HepG2 (cell line): ENCODE measurements around the gene HAUS5. TPM values are rescaled to one million over a fixed set of nuclear protein-coding genes. Genes with fewer than 3 reads are reported as not detected.
A peak's percentile ranks its signal among the peaks of the same experiment; 100 is the strongest.

Experiments used
- BHLHE40 ChIP-seq: IDR thresholded peaks from 2 replicates; pipeline ENCODE4 v1.6.1; 2011; ENCODE audit warnings: low read length, improper control_type of control experiment
- BORCS8-MEF2B ChIP-seq: sonication (generic); formaldehyde crosslinking; IDR thresholded peaks from 2 replicates; pipeline ENCODE4 v1.8.0; 2022; ENCODE audit warnings: mild to moderate bottlenecking, missing genetic modification reagents
- ISX ChIP-seq: sonication (generic); formaldehyde crosslinking; conservative IDR thresholded peaks from 2 replicates; pipeline ENCODE4 v1.5.0; 2020; ENCODE audit warnings: missing genetic modification reagents
- MAZ ChIP-seq, 2 experiments: sonication (generic) in 1 of 2; formaldehyde crosslinking in 1 of 2; IDR thresholded peaks; 2 replicates each; pipeline versions ENCODE4 v1.5.0 to v1.6.1; 2012 to 2020; ENCODE audit warnings: low read depth in 2 of 2, mild to moderate bottlenecking in 2 of 2, borderline replicate concordance in 1 of 2, improper control_type of control experiment in 1 of 2, low read length in 1 of 2, missing genetic modification reagents in 1 of 2, moderate library complexity in 1 of 2
- MIER2 ChIP-seq: IDR thresholded peaks from 2 replicates; pipeline ENCODE4 v1.6.1; 2016; ENCODE audit warnings: missing biosample characterization, missing genetic modification reagents
- MXI1 ChIP-seq: IDR thresholded peaks from 3 replicates; pipeline ENCODE4 v1.6.1; 2012; ENCODE audit warnings: low read depth, low read length, inconsistent platforms, borderline replicate concordance
- NR2F1 ChIP-seq, 2 experiments: fragments of 450-650 bp in 1 of 2; formaldehyde crosslinking in 1 of 2; IDR thresholded peaks; 2 replicates each; pipeline versions ENCODE4 v1.5.0 to v1.6.1; 2016 to 2020; ENCODE audit warnings: mild to moderate bottlenecking in 1 of 2, missing compliant biosample characterization in 1 of 2, missing genetic modification reagents in 1 of 2, moderate library complexity in 1 of 2
- PCBP1 ChIP-seq: fragments of 200-400 bp; formaldehyde crosslinking; IDR thresholded peaks from 2 replicates; pipeline ENCODE4 v1.6.1; 2017; ENCODE audit warnings: mild to moderate bottlenecking, low read depth, low read length, borderline replicate concordance
- RAD21 ChIP-seq: fragments of 450-650 bp; formaldehyde crosslinking; IDR thresholded peaks from 2 replicates; pipeline ENCODE4 v1.5.0; 2020; ENCODE audit warnings: mild to moderate bottlenecking
- SKI ChIP-seq: fragments of 450-650 bp; IDR thresholded peaks from one replicate; pipeline ENCODE4 v1.6.1; 2018; ENCODE audit warnings: mild to moderate bottlenecking; ENCODE audit not compliant: partially characterized antibody
- SRSF9 ChIP-seq: fragments of 200-400 bp; formaldehyde crosslinking; IDR thresholded peaks from 2 replicates; pipeline ENCODE4 v1.6.1; 2018; ENCODE audit warnings: borderline replicate concordance, mild to moderate bottlenecking, low read depth, low read length; ENCODE audit not compliant: insufficient read depth, poor library complexity, severe bottlenecking
- ZFP82 ChIP-seq: sonication (generic); formaldehyde crosslinking; IDR thresholded peaks from 2 replicates; pipeline ENCODE4 v1.5.1; 2020; ENCODE audit warnings: mild to moderate bottlenecking, missing genetic modification reagents, borderline replicate concordance
- ZFY ChIP-seq: sonication (generic); formaldehyde crosslinking; IDR thresholded peaks from 2 replicates; pipeline ENCODE4 v1.4.0; 2020; ENCODE audit warnings: missing genetic modification reagents
- ZFYVE20 ChIP-seq: sonication (generic); formaldehyde crosslinking; IDR thresholded peaks from 2 replicates; pipeline ENCODE4 v1.8.0; 2023; ENCODE audit warnings: low read depth, mild to moderate bottlenecking, moderate library complexity, missing genetic modification reagents, borderline replicate concordance
- ZNF12 ChIP-seq: sonication (generic); formaldehyde crosslinking; IDR thresholded peaks from 2 replicates; pipeline ENCODE4 v1.5.0; 2020; ENCODE audit warnings: missing genetic modification reagents
- ZNF317 ChIP-seq: sonication (generic); formaldehyde crosslinking; IDR thresholded peaks from 2 replicates; pipeline ENCODE4 v1.5.0; 2020; ENCODE audit warnings: mild to moderate bottlenecking, missing genetic modification reagents
- ZNF343 ChIP-seq: sonication (generic); formaldehyde crosslinking; IDR thresholded peaks from 2 replicates; pipeline ENCODE4 v1.4.0; 2020; ENCODE audit warnings: mild to moderate bottlenecking, missing genetic modification reagents
- ZNF556 ChIP-seq: sonication (generic); formaldehyde crosslinking; IDR thresholded peaks from 2 replicates; pipeline ENCODE4 v1.4.0; 2020; ENCODE audit warnings: mild to moderate bottlenecking, missing genetic modification reagents, borderline replicate concordance
- ZNF766 ChIP-seq: sonication (generic); formaldehyde crosslinking; IDR thresholded peaks from 2 replicates; pipeline ENCODE4 v1.5.0; 2020; ENCODE audit warnings: missing genetic modification reagents, borderline replicate concordance
- ZNF788 ChIP-seq: sonication (generic); formaldehyde crosslinking; IDR thresholded peaks from 2 replicates; pipeline ENCODE4 v1.5.0; 2020; ENCODE audit warnings: mild to moderate bottlenecking, missing genetic modification reagents, borderline replicate concordance
- ZSCAN9 ChIP-seq: IDR thresholded peaks from 2 replicates; pipeline ENCODE4 v1.6.1; 2016; ENCODE audit warnings: borderline replicate concordance
- polyA plus RNA-seq, 8 experiments: library from polyadenylated mRNA; depleted of rRNA in 3 of 8; stranded (reverse) in 7 of 8; unstranded in 1 of 8; fragments of >200 nt; fragmentation: Illumina TruSeq in 4 of 8; extraction: Trizol in 4 of 8; gene quantifications; 2 replicates each; pipeline versions ENCODE4 v1.2.1 to v1.2.3, GENCODE V29; 2011 to 2016; ENCODE audit warnings: low read depth in 4 of 8, missing spikeins in 1 of 8, mixed read lengths in 1 of 8; ENCODE audit not compliant: insufficient read depth in 1 of 8
- total RNA-seq, 5 experiments: library from RNA; depleted of rRNA; stranded (reverse); fragments of >200 nt; fragmentation: Illumina TruSeq; extraction: Trizol; gene quantifications; 2 replicates each; pipeline ENCODE4 v1.2.3, GENCODE V29; 2016; ENCODE audit warnings: low read depth in 1 of 5
- TF ChIP-seq, protein P1 (sequence below): sonication (generic); formaldehyde crosslinking; IDR thresholded peaks from 2 replicates; pipeline ENCODE4 v1.4.0; 2020; ENCODE audit warnings: missing genetic modification reagents
- TF ChIP-seq, protein P2 (sequence below): sonication (generic); formaldehyde crosslinking; IDR thresholded peaks from 2 replicates; pipeline ENCODE4 v1.4.0; 2020; ENCODE audit warnings: missing genetic modification reagents
- TF ChIP-seq, protein P3 (sequence below): sonication (generic); formaldehyde crosslinking; IDR thresholded peaks from 2 replicates; pipeline ENCODE4 v1.4.0; 2020; ENCODE audit warnings: missing genetic modification reagents
- TF ChIP-seq, protein P4 (sequence below): IDR thresholded peaks from 2 replicates; pipeline ENCODE4 v1.6.1; 2016; ENCODE audit warnings: missing compliant biosample characterization, missing genetic modification reagents, borderline replicate concordance

The HAUS5 gene
- total and polyA plus RNA-seq, 2 of the 13 experiments (the other 11 are each of a cell fraction or from before 2014, with no cell fraction given): 10.3 to 17.7 TPM

DNA sequence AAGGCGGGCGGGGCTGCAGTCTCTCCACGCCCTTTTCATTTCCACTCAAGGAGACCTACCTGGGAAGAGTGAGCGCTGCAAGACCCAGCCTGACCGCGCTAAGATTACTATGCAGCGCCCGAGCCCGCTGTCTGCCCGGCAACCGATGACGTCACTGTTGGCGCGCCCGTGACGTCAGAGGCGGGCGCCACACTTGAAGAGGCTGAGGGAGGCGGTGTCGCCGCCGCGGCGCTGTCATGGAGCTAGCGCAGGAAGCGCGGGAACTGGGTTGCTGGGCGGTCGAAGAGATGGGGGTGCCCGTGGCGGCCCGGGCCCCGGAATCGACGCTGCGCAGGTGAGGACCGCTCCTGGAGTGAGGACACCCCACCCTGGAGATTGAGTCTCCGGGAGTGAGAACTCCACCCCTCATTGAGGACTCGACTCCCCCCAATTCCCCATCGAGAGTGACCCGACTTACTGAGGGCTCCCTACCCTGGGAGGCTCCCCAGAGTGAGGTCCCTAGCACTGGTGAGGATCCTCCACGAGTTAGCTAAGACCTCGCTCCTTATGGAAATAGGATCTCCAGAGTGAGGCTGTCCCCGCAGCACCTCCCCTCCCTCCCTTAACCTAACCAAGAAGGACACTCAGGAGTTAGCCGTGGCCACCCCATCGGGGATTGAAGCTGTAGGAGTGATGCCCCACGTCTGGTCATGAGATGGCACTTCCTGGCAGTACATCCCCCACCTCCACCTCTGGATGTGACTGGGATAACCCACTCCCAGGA is at the start of gene HAUS5 (continued):
- no peak for TF ChIP-seq NR2F1 (CRISPR knock-in tag; IDR thresholded peaks at IDR 0.05)
- TF ChIP-seq, protein P1, sequence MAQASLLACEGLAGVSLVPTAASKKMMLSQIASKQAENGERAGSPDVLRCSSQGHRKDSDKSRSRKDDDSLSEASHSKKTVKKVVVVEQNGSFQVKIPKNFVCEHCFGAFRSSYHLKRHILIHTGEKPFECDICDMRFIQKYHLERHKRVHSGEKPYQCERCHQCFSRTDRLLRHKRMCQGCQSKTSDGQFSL (CRISPR knock-in tag): peak; percentile 86
- TF ChIP-seq RAD21 (CRISPR knock-in tag): peak; percentile 41; the same call in 1 of the 2 replicates
- TF ChIP-seq ISX (CRISPR knock-in tag): no peak
- no peak for TF ChIP-seq ZFP82 (CRISPR knock-in tag)
- TF ChIP-seq ZNF788 (CRISPR knock-in tag): peak; percentile 28; the same call in 1 of the 2 replicates
- no peak for TF ChIP-seq ZNF556 (CRISPR knock-in tag)
- TF ChIP-seq BORCS8-MEF2B (CRISPR knock-in tag): peak; percentile 88
- TF ChIP-seq SKI: peak; percentile 65
- TF ChIP-seq MXI1: peak; percentile 93; the same call in 2 of the 3 replicates
- TF ChIP-seq, protein P2, sequence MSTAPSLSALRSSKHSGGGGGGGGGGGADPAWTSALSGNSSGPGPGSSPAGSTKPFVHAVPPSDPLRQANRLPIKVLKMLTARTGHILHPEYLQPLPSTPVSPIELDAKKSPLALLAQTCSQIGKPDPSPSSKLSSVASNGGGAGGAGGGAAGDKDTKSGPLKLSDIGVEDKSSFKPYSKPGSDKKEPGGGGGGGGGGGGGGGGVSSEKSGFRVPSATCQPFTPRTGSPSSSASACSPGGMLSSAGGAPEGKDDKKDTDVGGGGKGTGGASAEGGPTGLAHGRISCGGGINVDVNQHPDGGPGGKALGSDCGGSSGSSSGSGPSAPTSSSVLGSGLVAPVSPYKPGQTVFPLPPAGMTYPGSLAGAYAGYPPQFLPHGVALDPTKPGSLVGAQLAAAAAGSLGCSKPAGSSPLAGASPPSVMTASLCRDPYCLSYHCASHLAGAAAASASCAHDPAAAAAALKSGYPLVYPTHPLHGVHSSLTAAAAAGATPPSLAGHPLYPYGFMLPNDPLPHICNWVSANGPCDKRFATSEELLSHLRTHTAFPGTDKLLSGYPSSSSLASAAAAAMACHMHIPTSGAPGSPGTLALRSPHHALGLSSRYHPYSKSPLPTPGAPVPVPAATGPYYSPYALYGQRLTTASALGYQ: no peak
- TF ChIP-seq SRSF9: no peak
- no peak for TF ChIP-seq ZFYVE20
- peak; percentile 82 for TF ChIP-seq ZNF766 (CRISPR knock-in tag)
- no peak for TF ChIP-seq PCBP1
- TF ChIP-seq, protein P3, sequence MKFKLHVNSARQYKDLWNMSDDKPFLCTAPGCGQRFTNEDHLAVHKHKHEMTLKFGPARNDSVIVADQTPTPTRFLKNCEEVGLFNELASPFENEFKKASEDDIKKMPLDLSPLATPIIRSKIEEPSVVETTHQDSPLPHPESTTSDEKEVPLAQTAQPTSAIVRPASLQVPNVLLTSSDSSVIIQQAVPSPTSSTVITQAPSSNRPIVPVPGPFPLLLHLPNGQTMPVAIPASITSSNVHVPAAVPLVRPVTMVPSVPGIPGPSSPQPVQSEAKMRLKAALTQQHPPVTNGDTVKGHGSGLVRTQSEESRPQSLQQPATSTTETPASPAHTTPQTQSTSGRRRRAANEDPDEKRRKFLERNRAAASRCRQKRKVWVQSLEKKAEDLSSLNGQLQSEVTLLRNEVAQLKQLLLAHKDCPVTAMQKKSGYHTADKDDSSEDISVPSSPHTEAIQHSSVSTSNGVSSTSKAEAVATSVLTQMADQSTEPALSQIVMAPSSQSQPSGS (CRISPR knock-in tag): peak; percentile 99
- TF ChIP-seq MIER2 (CRISPR knock-in tag): no peak
- TF ChIP-seq, protein P4, sequence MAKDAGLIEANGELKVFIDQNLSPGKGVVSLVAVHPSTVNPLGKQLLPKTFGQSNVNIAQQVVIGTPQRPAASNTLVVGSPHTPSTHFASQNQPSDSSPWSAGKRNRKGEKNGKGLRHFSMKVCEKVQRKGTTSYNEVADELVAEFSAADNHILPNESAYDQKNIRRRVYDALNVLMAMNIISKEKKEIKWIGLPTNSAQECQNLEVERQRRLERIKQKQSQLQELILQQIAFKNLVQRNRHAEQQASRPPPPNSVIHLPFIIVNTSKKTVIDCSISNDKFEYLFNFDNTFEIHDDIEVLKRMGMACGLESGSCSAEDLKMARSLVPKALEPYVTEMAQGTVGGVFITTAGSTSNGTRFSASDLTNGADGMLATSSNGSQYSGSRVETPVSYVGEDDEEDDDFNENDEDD: peak; percentile 97
- TF ChIP-seq ZFY (CRISPR knock-in tag): peak; percentile 51; the same call in 1 of the 2 replicates
- 0 out of 2 replicates have a peak, but pooled peaks have one; percentile 60 for TF ChIP-seq ZSCAN9 (CRISPR knock-in tag)
- TF ChIP-seq ZNF12 (CRISPR knock-in tag): 0 out of 2 replicates have a peak, but pooled peaks have one; percentile 44
- peak; percentile 74 for TF ChIP-seq BHLHE40
- TF ChIP-seq ZNF317 (CRISPR knock-in tag): peak; percentile 56; the same call in 1 of the 2 replicates
- no peak for TF ChIP-seq ZNF343 (CRISPR knock-in tag)
- peak; percentile 63; the same call in 1 of the 2 replicates for TF ChIP-seq MAZ (IDR thresholded peaks at IDR 0.05; ENCODE audit: borderline replicate concordance, low read depth, low read length)
- no peak for TF ChIP-seq MAZ (CRISPR knock-in tag; IDR thresholded peaks at IDR 0.05; ENCODE audit: low read depth)
